Measurements from ENCODE around the gene CHRD.
A peak's percentile ranks its signal among the peaks of the same experiment; 100 is the strongest.
"Not testable (repeated sequence)": the region's sequence is repeated elsewhere in the genome, so short reads cannot be mapped to it uniquely, and the experiment has no call there.

CHRD gene

GRCh38 chr3:184335661-184336546 is 44.0 kb upstream of the CHRD start:
- TF ChIP-seq ZFX (IDR thresholded peaks at IDR 0.05) = 0 out of 2 replicates have a peak, but pooled peaks have one; percentile 32
- no peak for TF ChIP-seq CTCF (conservative IDR thresholded peaks at IDR 0.05)
- H3K27ac ChIP-seq = peak overlapping the region; percentile 81

GRCh38 chr3:184336547-184337398 is 43.1 kb upstream of the CHRD start:
- TF ChIP-seq ZFX (IDR thresholded peaks at IDR 0.05) (no peak), CTCF (conservative IDR thresholded peaks at IDR 0.05) (no peak)
- H3K27ac ChIP-seq = peak overlapping the region; percentile 81

- no peak for TF ChIP-seq ZFX (IDR thresholded peaks at IDR 0.05)
- TF ChIP-seq CTCF (conservative IDR thresholded peaks at IDR 0.05) = no peak
- H3K27ac ChIP-seq = peak within 1 kb of the TSS; percentile 81
Measured at GRCh38 chr3:184337399-184337714, 42.5 kb upstream of the CHRD start, which contains the start of gene FAM131A. Gene FAM131A, plus strand, starts transcription at chr3:184337600. Its CDS starts 31 bp downstream, at chr3:184337631.

- H3K27ac ChIP-seq = peak overlapping the region; percentile 81
- no peak for TF ChIP-seq ZFX (IDR thresholded peaks at IDR 0.05)
- no peak for TF ChIP-seq CTCF (conservative IDR thresholded peaks at IDR 0.05)
Measured at GRCh38 chr3:184337981-184338380, 41.9 kb upstream of the CHRD start.

- no peak for TF ChIP-seq CTCF (conservative IDR thresholded peaks at IDR 0.05)
- no peak for TF ChIP-seq ZFX (IDR thresholded peaks at IDR 0.05)
- H3K27ac ChIP-seq = no peak overlapping the region
Measured at GRCh38 chr3:184338511-184338945, 41.3 kb upstream of the CHRD start.

- no peak for TF ChIP-seq ZFX (IDR thresholded peaks at IDR 0.05)
- no peak for TF ChIP-seq CTCF (conservative IDR thresholded peaks at IDR 0.05)
- H3K27ac ChIP-seq = no peak overlapping the region
Measured at GRCh38 chr3:184339001-184339400, 40.9 kb upstream of the CHRD start.

GRCh38 chr3:184339451-184340135 is 40.3 kb upstream of the CHRD start:
- H3K27ac ChIP-seq = not testable (repeated sequence)
